Epithelial cell of esophagus (primary cell): ENCODE data around the gene RABL2B.
"Not testable (repeated sequence)": the region's sequence is repeated elsewhere in the genome, so short reads cannot be mapped to it uniquely, and the experiment has no call there.

Source experiments
- DNase-seq: peaks from one replicate; pipeline ENCODE4 v3.0.0; 2010; ENCODE audit warnings: low read depth
- H3K4me3 ChIP-seq: 2 replicates; pipeline ENCODE4 v1.5.1; 2011; ENCODE audit warnings: mild to moderate bottlenecking, low read length, control low read depth
- CTCF ChIP-seq: IDR thresholded peaks from 2 replicates; pipeline ENCODE4 v1.5.1; 2011; ENCODE audit warnings: low read depth, mild to moderate bottlenecking, low read length, control low read depth, inconsistent platforms; ENCODE audit not compliant: insufficient read depth; ENCODE audit errors: missing control alignments

The RABL2B gene

GRCh38 chr22:50747521-50747920, 35.9 kb downstream of the RABL2B start:
- DNase-seq, H3K4me3 ChIP-seq: not testable (repeated sequence)

GRCh38 chr22:50744424-50744823, 39.0 kb downstream of the RABL2B start:
- H3K4me3 ChIP-seq, DNase-seq: not testable (repeated sequence)

DNA sequence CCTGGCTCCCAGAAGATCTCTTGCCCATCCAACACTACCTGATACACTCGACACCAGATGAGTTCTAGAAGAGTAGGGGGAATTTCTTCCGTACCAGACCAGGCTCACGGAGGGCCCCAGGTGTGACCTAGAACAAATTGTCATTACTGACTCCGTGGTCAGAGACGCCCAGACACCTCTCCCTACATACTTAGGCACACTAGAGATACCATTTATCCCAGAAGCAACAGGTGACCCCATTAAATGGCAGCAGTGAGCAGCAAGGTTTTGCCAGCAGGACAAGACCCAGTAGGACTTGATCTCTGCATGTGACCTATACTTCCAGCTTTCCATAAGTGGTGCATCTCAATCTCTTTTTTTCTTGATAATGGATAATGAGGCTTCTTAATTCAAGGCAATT, 42.7 kb downstream of the RABL2B start:
- not testable (repeated sequence) for DNase-seq, H3K4me3 ChIP-seq

- no peak for TF ChIP-seq CTCF
- DNase-seq = no peak
- H3K4me3 ChIP-seq = no peak overlapping the region
These were observed 43.5 kb downstream of the RABL2B start for GRCh38 chr22:50739894-50740293.

DNA sequence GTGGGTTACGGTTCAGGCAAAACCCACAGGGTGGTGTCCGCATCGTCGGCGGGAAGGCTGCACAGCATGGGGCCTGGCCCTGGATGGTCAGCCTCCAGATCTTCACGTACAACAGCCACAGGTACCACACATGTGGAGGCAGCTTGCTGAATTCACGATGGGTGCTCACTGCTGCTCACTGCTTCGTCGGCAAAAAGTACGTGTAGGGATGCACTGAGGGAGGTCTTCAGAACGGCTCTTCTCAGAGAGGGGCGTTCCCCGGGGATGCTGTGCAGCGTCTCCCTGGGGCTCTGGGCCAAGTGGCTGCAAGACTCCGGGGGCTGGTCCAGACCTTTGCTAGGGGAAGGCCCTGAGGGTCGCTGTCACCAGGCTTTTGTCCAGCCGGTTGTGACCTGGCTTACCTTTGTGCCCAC, 44.2 kb downstream of the RABL2B start:
- no peak for TF ChIP-seq CTCF
- no peak for DNase-seq
- no peak overlapping the region for H3K4me3 ChIP-seq

DNA sequence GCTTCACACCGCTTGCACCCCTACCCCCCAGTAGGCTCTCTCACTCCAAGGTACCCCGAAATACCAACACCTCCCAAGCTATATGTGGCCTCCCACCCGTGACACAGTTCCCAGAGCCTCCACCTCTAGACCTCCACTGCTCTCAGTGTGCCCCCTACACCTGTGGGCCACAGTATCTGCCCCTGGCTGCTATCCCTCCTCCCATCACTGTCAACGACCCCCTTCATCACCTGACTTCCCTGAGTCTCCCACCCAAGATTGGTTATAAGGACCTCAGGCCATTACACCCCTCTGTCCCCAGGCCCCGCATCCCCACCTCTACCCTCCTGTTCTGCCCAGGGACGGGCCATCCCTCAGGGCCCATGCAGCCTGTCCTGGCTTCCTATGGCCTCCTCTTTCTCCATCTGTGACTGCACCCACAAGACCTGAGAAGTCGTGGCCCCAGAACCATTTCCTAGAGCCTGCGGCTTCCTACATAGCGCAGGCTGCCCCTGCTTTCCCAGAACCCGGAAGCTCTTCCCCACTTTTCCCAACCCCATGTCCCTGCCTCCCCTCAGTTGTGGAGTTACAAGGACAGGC, 44.7 kb downstream of the RABL2B start:
- H3K4me3 ChIP-seq = no peak overlapping the region
- no peak for TF ChIP-seq CTCF
- DNase-seq = no peak

DNA sequence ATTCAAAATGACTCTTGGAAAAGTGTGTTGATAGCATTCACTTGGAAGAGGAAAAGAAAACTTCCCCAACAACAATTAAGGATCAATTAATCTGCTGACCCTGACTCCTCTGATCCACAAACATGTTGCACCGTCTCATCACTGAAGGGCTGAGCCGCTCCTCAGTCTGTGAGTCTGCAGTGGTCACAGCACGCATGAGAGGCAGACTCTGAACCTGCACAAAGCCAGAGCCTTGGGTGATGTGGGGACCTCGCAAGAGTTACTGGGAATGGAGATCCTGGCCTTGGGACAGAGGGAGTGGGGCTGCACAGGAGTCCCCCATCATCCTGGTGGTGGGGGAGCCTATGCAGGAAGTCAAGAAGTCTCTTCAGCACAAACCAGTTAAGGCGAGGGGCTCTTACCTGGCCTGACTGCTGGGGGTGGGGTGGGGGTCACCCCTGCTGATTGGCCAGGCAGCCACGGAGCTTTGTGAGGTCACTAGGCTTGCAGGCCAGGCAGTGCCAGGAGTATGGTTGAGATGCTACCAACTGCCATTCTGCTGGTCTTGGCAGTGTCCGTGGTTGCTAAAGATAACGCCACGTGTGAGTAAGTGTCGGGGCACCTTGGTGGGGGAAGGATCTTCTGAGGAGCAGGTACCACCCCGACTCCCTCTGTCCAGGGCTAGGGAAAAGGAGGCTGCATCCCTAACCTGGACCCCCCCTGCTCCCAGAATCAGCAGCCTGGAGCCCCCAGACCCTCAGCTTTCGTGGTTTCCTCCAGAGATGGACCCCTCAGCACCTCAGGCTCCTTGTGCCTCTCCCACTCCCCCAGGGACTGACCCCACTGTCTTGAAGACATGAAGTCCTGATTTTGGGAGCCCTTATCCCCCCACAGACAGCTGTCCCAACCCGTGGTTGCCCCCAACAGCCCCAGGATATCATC, 45.4 kb downstream of the RABL2B start, which contains the start of gene ACR:
Gene ACR (plus strand): TSS at position 477 of the 921 bp plus-strand sequence. CDS start 32 bp downstream, at position 509.
- TF ChIP-seq CTCF = no peak
- no peak within 1 kb of the TSS for H3K4me3 ChIP-seq
- DNase-seq = no peak

DNA sequence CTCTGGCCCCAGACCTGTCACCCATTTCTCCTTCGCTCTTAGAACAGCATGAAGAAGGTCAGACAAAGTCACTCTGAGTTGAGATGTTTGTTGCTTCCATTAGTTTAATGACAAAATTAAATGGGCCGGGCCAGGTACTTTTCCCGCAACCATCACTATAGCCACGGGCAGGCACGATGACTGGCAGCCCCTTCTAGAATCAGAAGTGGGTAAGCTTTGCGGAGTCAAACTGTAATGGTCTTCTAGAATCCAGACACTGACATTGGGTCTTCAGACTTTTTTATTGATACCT, 47.8 kb downstream of the RABL2B start:
- TF ChIP-seq CTCF = no peak
- no peak for DNase-seq
- no peak overlapping the region for H3K4me3 ChIP-seq
